Head of caudate nucleus (tissue), 42 donors: ENCODE results near the gene ARL5C.
A peak's percentile ranks its signal among the peaks of the same experiment; 100 is the strongest.
"Not testable (repeated sequence)": the region's sequence is repeated elsewhere in the genome, so short reads cannot be mapped to it uniquely, and the experiment has no call there.

Source experiments
- DNase-seq, 42 donors: peaks; one replicate each; pipeline versions ENCODE4 v3.0.0 to v3.0.0-alpha.2; 2020 to 2021; ENCODE audit warnings: mixed read lengths in 7 of 42
- intact Hi-C: fragments of 100-400 bp; cut with DNase I; formaldehyde crosslinking; loops from one replicate; pipeline ENCODE4 v1.15.0; 2022

Gene ARL5C

DNA sequence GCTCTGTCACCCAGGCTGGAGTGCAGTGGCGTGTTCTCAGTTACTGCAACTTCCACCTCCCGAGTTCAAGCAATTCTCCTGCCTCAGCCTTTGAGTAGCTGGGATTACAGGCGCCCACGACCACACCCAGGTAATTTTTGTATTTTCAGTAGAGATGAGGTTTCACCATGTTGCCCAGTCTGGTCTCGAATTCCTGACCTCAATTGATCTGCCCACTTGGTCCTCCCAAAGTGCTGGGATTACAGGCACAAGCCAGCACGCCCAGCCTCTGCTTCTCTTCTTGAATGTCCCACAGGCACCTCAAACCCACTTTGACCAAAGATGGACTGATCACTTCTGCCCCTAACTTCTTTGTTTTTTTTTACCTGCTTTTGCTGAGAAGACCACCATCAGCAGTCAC, 4.6 kb upstream of the ARL5C start:
- intact Hi-C loops: no loop called here

GRCh38 chr17:39170109-39170508, 4.1 kb upstream of the ARL5C start:
- intact Hi-C loops: no loop called here
- DNase-seq: no peak

More for the DNA sequence above, 4.6 kb upstream of the ARL5C start:
- no peak for DNase-seq

DNA sequence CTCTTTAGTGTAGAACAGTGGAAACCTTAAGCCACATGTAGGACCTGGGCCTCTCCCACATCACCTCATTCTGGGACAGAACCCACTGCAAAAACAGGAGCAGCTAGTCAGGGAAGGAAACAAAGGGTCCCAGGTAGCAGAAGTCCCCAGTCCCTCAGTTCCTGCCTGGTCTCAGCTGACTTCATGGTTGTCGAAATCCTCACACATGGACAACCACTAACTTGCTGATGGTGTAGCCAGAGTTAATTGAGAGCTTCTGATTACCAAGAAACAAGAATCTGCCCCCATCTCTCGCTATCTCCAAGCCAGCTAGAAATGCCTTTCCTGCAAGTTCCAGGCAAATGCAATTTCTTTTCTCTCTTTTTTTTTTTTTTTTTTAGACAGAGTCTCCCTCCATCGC, 3.6 kb upstream of the ARL5C start:
- intact Hi-C loops: no loop called here
- DNase-seq: no peak

DNA sequence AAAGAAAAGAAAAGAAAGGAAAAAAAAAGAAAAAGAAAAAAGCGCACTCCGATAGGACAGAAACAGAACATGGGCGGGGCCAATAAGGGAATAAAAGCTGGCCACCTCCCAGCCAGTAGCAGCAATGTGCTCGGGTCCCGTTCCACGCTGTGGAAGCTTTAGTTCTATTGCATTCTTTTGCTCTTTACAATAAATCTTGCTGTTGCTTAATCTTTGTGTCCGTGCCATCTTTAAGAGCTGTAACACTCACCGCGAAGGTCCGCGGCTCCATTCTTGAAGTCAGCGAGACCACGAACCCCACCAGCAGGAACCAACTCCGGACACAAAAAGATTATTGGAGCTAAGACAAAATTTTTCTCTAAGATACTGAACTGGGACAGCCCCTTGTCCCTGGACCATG, 3.1 kb upstream of the ARL5C start:
- DNase-seq: no peak
- intact Hi-C loops: no loop called here

GRCh38 chr17:39168503-39168902, 2.5 kb upstream of the ARL5C start:
- DNase-seq, intact Hi-C loops: not testable (repeated sequence)

GRCh38 chr17:39167476-39167875, 1.5 kb upstream of the ARL5C start:
- peak in 8 of 42 donors; percentile 22 to 58 (median 38) for DNase-seq
- intact Hi-C loops: no loop called here

DNA sequence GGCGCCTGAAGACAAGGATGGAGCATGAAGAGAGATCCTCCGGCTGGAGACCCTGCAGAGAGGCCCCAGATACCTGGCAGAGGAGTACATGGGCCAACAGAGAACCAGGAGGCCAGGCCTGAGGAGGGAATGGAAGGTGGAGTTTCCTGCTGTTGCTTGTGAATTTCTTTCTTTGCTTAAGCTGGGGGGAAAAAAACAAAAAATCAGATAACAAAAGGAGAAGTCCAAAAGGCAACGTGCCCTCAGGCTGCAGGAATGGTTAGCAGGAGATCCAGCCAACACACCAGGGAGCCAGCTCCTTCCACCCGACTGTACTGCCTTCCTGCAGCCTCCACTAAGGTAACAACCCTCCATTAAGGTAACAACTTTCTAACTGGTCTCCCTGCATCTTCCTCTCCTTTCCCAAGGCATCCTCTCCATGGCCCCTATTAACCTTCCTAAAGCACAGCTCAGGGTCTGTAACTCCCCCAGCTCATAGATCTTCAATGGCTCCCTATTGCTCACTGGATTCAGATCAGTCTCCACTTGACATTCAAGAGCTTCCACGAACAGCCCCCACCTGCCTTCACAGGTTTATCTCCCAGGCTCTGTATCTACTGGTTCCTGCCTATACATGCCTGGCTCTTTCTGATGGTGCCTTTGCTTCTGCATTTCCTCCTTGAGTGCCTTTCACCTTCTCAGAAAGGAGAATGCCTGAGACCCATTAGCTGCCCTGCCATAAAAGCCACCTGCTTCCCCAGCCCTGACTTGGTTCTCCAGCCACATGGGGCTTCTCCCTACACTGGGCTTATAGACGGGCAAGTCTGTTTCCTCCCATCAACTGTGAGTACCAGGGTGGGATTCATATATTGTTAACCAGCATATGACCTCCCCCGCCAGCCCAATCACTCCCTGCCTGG, 725 bp upstream of the ARL5C start:
- intact Hi-C loops: no loop called here
- DNase-seq: no peak

- intact Hi-C loops: no loop called here
- no peak for DNase-seq
Observed at GRCh38 chr17:39165178-39165840, 652 bp downstream of the ARL5C start.

DNA sequence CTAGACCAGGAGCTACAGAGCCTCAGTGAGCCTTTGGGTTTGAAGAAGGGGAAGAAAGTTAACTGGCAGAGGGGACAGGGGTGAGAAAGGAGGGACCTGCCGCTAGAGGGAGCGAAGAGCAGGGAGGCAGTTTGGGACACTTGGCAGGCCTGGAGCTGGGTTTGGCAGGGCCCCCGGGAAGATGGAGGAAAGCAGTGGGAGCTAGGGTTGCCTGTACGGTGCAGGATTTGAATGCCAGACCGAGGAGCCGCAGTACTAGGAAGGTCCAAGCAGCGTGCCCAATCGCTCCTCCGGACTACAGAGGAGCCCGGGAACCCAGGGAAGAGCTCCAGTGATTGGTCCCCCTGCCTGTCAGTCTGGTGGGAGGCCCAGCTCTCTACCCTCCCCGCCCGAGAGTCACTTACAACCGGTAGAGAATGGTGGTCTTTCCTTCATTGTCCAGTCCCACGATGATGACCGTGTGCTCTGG, 1.3 kb downstream of the ARL5C start:
- intact Hi-C loops: no loop called here
- DNase-seq: peak; percentile 38 to 85 (median 71)

GRCh38 chr17:39161962-39162361, 4.0 kb downstream of the ARL5C start:
- DNase-seq: no peak
- intact Hi-C loops: no loop called here

DNA sequence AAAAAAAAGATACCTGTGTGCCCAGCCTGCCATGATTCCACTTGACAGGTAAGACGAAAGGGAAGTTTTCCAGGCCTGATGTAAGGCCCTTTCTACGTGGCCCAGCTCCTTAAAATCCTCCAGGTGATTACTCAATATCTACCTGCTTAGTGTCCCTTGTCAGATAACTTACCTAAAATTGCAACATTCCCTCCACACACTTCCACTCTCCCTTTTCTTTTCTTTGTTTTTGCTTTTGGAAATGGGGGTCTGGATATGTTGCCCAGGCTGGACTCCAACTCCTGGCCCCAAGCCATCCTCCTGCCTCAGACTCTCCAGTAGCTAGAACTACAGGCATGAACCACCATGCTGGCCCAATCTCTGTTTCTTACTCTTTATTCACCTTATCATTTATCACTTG, 7.3 kb downstream of the ARL5C start:
- no peak for DNase-seq
- intact Hi-C loops: no loop called here

DNA sequence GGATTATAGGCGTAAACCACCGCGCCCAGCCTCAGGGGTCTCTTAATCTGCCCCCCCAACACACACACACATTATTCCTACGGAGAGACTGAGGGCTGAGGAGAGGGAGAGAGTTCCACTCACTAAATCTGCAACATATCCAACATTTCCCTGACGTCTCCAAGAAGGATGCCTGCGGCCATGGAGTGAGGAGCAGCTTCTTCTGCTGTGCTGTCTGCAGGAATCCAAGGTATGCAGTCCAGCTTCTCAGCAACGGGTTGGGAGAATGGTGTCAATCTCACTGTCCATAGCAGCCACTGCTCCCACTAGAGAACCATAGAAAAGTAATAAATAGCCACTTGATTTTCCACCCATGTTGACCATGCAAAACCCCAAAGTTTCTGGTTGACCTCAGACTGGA, 9.5 kb downstream of the ARL5C start:
- intact Hi-C loops: no loop called here
- no peak for DNase-seq

- intact Hi-C loops: no loop called here
- DNase-seq: no peak
Observed at GRCh38 chr17:39155654-39156053, 10.3 kb downstream of the ARL5C start.

DNA sequence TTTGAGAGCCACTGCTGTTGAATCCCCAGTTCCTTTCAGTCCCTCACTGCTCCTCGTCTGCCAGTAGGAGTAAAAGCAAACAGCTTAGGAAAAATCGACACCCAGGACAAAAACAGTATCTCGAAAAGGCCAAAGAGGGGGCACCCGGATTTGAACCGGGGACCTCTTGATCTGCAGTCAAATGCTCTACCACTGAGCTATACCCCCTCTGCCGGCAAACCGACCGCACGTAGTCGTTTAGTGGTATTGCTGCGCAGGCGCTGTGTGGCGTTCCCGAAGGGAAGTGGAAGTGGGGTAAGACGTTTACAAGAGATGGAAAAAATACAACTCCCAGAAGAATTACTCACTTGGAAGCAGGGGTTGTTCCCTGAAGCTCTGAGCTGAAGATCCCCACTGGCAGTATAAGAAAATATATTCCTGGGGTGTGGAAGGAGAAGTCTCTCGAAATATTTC, 12.3 kb downstream of the ARL5C start:
- intact Hi-C loops: loop anchor here (5.0 kb wide), 3 partner anchors 86 to 301 kb away; partner anchors contain the start of gene RPL23
- DNase-seq: peak; percentile 87 to 98 (median 95)

- DNase-seq: peak; percentile 42 to 89 (median 72)
- intact Hi-C loops: loop anchor here (5.0 kb wide), 3 partner anchors 85 to 300 kb away; partner anchors contain the start of gene RPL23
Observed at GRCh38 chr17:39151943-39152818, 13.8 kb downstream of the ARL5C start.

DNA sequence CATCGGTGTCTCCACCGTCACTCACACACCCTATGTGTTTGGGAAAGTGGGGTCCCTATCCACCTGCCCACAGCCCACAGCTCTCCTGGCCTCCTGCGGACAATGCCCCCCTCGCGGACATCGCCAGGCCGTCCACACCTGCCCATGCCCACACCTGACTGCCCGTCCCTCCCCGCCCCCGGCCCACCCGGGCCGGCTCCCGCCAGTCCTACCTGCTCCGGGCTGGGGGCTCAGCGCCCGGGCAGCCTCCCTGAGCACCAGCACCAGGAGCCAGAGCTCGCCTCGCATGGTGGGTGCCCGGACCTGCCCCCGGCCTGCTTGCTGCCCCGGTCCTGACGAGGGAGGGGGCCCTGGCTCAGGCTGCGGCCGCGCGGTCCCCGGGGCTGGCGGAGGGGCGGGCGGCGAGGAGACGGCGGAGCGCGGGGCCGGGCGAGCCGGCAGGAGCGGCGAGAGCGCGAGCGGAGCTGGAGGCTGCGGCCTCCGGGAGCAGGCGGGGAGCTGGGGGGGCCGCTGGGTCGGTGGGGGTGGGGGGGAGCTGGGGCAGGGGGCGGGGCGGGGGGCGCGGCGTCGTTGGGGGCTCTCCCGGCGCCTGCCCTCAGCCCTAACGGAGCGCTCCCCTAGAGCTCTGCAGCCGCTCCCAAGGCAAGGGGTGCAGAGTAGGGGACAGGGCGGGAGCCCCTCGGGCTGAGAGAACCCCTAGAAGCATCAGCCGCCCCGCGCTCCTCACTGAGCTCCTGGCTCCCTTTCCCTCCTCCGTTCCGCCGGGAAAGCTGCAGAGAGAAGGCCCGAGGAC, 14.6 kb downstream of the ARL5C start, which contains the start of gene PLXDC1:
PLXDC1 (minus strand) TSS at position 488 of the 793 bp plus-strand sequence; CDS start at position 288, 200 bp downstream.
- intact Hi-C loops: loop anchor here (5.0 kb wide), 3 partner anchors 84 to 299 kb away; partner anchors contain the start of gene RPL23
- peak in 5 of 42 donors; percentile 19 to 45 (median 36) for DNase-seq

GRCh38 chr17:39150795-39151149, 15.2 kb downstream of the ARL5C start:
- no peak for DNase-seq
- intact Hi-C loops: loop anchor here (5.0 kb wide), 3 partner anchors 83 to 298 kb away; partner anchors contain the start of gene RPL23

DNA sequence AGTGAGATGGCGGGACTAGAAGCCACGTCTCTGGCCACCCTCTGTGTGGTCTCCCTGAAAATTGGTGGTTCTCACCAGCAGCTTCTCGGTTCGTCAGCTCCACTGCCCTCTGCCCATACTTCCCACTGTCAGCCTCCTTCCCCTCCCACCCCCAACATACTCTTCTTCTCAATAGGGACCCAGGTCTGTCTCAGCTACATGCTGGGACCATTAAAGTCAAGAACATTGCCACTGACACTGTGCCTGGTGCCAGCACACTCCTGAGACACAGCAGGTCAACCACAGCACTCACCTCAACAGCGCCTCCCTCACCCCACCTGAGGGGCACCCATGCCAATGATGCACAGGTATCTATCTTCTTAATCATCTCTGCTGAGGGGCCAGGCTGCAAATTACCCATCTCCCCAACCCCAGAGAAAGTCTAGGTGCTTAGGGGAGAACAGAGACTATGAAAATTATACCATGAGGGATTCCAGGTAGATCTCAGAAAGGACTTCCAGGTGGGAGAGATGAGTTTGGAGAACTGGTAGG, 15.8 kb downstream of the ARL5C start:
- intact Hi-C loops: loop anchor here (5.0 kb wide), 3 partner anchors 83 to 298 kb away; partner anchors contain the start of gene RPL23
- no peak for DNase-seq
